ENCODE results near the gene STK32B.

The STK32B gene

GRCh38 chr4:5019274-5019673 is 32.0 kb upstream of the STK32B start, which contains the start of gene CYTL1 (continued):
- TF ChIP-seq ZNF280D (tag by site-specific recombination; IDR thresholded peaks at IDR 0.05) (no peak), ZNF121 (tag by site-specific recombination; IDR thresholded peaks at IDR 0.05) (no peak), INSM2 (tag by site-specific recombination; IDR thresholded peaks at IDR 0.05) (no peak), ZNF549 (tag by site-specific recombination; IDR thresholded peaks at IDR 0.05) (no peak), MEIS1 (CRISPR knock-in tag; IDR thresholded peaks at IDR 0.05; ENCODE audit: borderline replicate concordance) (no peak)

- POLR2A ChIA-PET: no interaction called here
These were observed 31.5 kb upstream of the STK32B start for GRCh38 chr4:5019796-5020195.

More at GRCh38 chr4:5019796-5020195, 31.5 kb upstream of the STK32B start:
- Histone ChIP-seq H3K27ac (ENCODE audit: extremely low read depth, low read depth, low read length) (no peak overlapping the region), H3K9me3 (ENCODE audit: control insufficient read depth, insufficient read depth, low read depth, low read length) (no peaks in the 10 kb centered on the region), H3K36me3 (ENCODE audit: control insufficient read depth in 2 of 2, insufficient read depth in 1 of 2, low read length in 2 of 2) (no peaks in the 10 kb centered on the region), H3K4me1 (ENCODE audit: control insufficient read depth, insufficient read depth, low read length) (no peaks in the 10 kb centered on the region), H3K4me3 (ENCODE audit: low read depth, low read length) (no peak overlapping the region)
- TF ChIP-seq ZBTB17 (tag by site-specific recombination; IDR thresholded peaks at IDR 0.05) (no peak), ZNF473 (tag by site-specific recombination; IDR thresholded peaks at IDR 0.05) (no peak), HOXA7 (CRISPR knock-in tag; IDR thresholded peaks at IDR 0.05; ENCODE audit: borderline replicate concordance) (no peak), INSM2 (tag by site-specific recombination; IDR thresholded peaks at IDR 0.05) (no peak), YY1 (tag by site-specific recombination; IDR thresholded peaks at IDR 0.05) (no peak), ZNF629 (tag by site-specific recombination; IDR thresholded peaks at IDR 0.05) (no peak), ZNF132 (tag by site-specific recombination; IDR thresholded peaks at IDR 0.05; ENCODE audit: borderline replicate concordance) (no peak), ZNF26 (tag by site-specific recombination; IDR thresholded peaks at IDR 0.05) (no peak), ZNF692 (tag by site-specific recombination; IDR thresholded peaks at IDR 0.05) (no peak), ZNF658 (tag by site-specific recombination; IDR thresholded peaks at IDR 0.05) (no peak), ZFHX2 (tag by site-specific recombination; conservative IDR thresholded peaks at IDR 0.05) (no peak), GLIS1 (tag by site-specific recombination; IDR thresholded peaks at IDR 0.05) (no peak), ZNF626 (tag by site-specific recombination; IDR thresholded peaks at IDR 0.05) (no peak), ZBTB11 (tag by site-specific recombination; conservative IDR thresholded peaks at IDR 0.05; ENCODE audit: low read depth) (no peak), ZNF362 (tag by site-specific recombination; IDR thresholded peaks at IDR 0.05) (no peak), ZNF19 (tag by site-specific recombination; IDR thresholded peaks at IDR 0.05; ENCODE audit: low read depth) (no peak)
- CTCF ChIA-PET: no interaction called here

Measured in HEK293 (cell line).